GM10248 (cell line): ENCODE measurements around the gene SH3GL3.

ENCODE experiments used
- CTCF ChIA-PET: fragments of 300-600 bp; sonication (Branson Sonifier 250); formaldehyde crosslinking; extraction: SDS; loops from one replicate; lab custom pipeline; 2021; ENCODE audit warnings: antibody characterized with exemption; lab: Yijun Ruan, JAX
- POLR2A ChIA-PET: fragments of 350-650 bp; sonication (Branson Sonifier 250); formaldehyde crosslinking; extraction: SDS; loops from one replicate; lab custom pipeline; 2020; ENCODE audit warnings: antibody characterized with exemption; lab: Yijun Ruan, JAX
- DNase-seq: peaks from one replicate; pipeline ENCODE4 v3.0.0; 2012; ENCODE audit errors: extremely low spot score
- CTCF ChIP-seq: IDR thresholded peaks from 2 replicates; pipeline ENCODE4 v1.5.1; 2012; ENCODE audit warnings: mild to moderate bottlenecking, low read depth; ENCODE audit errors: extremely low read depth, missing control alignments, control extremely low read depth

The SH3GL3 gene

GRCh38 chr15:83486363-83486762 lies 39.2 kb downstream of the SH3GL3 start:
- ChIA-PET POLR2A (no interaction called here), CTCF (no interaction called here)
- no peak for DNase-seq
- no peak for TF ChIP-seq CTCF

GRCh38 chr15:83487519-83487918 lies 40.4 kb downstream of the SH3GL3 start:
- ChIA-PET CTCF (no interaction called here), POLR2A (no interaction called here)
- no peak for TF ChIP-seq CTCF
- no peak for DNase-seq

- POLR2A ChIA-PET = no interaction called here
- no peak for DNase-seq
- CTCF ChIA-PET = no interaction called here
- TF ChIP-seq CTCF = no peak
These were observed 42.5 kb downstream of the SH3GL3 start for GRCh38 chr15:83489690-83490089.

- CTCF ChIA-PET = interaction anchor here (1.4 kb wide), 1 partner anchor 55 kb away, joined by 3 read pairs; no protein-coding TSS in a partner anchor
- no peak for DNase-seq
- TF ChIP-seq CTCF = no peak
- POLR2A ChIA-PET = no interaction called here
These were observed 44.3 kb downstream of the SH3GL3 start for GRCh38 chr15:83491486-83491885.

GRCh38 chr15:83496766-83497165 lies 49.6 kb downstream of the SH3GL3 start:
- TF ChIP-seq CTCF = no peak
- ChIA-PET POLR2A (interaction anchor here (0.6 kb wide), 1 partner anchor 437 kb away, joined by 5 read pairs; no protein-coding TSS in a partner anchor), CTCF (interaction anchor here (1.5 kb wide), 1 partner anchor 69 kb away, joined by 4 read pairs; no protein-coding TSS in a partner anchor)
- DNase-seq = no peak

- DNase-seq = no peak
- CTCF ChIA-PET = no interaction called here
- POLR2A ChIA-PET = no interaction called here
- no peak for TF ChIP-seq CTCF
These were observed 51.2 kb downstream of the SH3GL3 start for GRCh38 chr15:83498374-83498773.
